ENCODE data around the gene LRRC36.

The LRRC36 gene

GRCh38 chr16:67424261-67424615 is 97.6 kb downstream of the LRRC36 start:
- Histone ChIP-seq H3K27me3 (ENCODE audit: control insufficient read depth in 2 of 2, insufficient read depth in 2 of 2, low read length in 2 of 2) (peaks cover 3 to 4% of the 10 kb centered on the region in 2 donors), H3K9ac (ENCODE audit: low read depth in 1 of 2, low read length in 2 of 2) (no peak overlapping the region), H3K27ac (ENCODE audit: low read depth in 2 of 2, low read length in 2 of 2) (no peak overlapping the region), H3K4me1 (ENCODE audit: control insufficient read depth in 2 of 2, insufficient read depth in 2 of 2, low read length in 2 of 2) (peaks cover 16 to 17% of the 10 kb centered on the region in 2 donors), H3K36me3 (ENCODE audit: control insufficient read depth in 2 of 2, insufficient read depth in 2 of 2, low read length in 2 of 2) (no peaks in the 10 kb centered on the region), H3K4me3 (ENCODE audit: low read length in 2 of 2) (no peak overlapping the region), H3K9me3 (ENCODE audit: control insufficient read depth in 2 of 2, low read length in 2 of 2) (no peaks in the 10 kb centered on the region)

- Histone ChIP-seq H3K9ac (ENCODE audit: low read depth in 1 of 2, low read length in 2 of 2) (no peak overlapping the region), H3K4me1 (ENCODE audit: control insufficient read depth in 2 of 2, insufficient read depth in 2 of 2, low read length in 2 of 2) (peaks cover 17 to 24% of the 10 kb centered on the region in 2 donors), H3K27me3 (ENCODE audit: control insufficient read depth in 2 of 2, insufficient read depth in 2 of 2, low read length in 2 of 2) (peaks cover 3 to 4% of the 10 kb centered on the region in 2 donors), H3K36me3 (ENCODE audit: control insufficient read depth in 2 of 2, insufficient read depth in 2 of 2, low read length in 2 of 2) (no peaks in the 10 kb centered on the region), H3K4me3 (ENCODE audit: low read length in 2 of 2) (no peak overlapping the region), H3K9me3 (ENCODE audit: control insufficient read depth in 2 of 2, low read length in 2 of 2) (no peaks in the 10 kb centered on the region), H3K27ac (ENCODE audit: low read depth in 2 of 2, low read length in 2 of 2) (no peak overlapping the region)
These were observed 98.4 kb downstream of the LRRC36 start for GRCh38 chr16:67425061-67425460.

GRCh38 chr16:67425580-67425979 is 99.0 kb downstream of the LRRC36 start:
- Histone ChIP-seq H3K27me3 (ENCODE audit: control insufficient read depth in 2 of 2, insufficient read depth in 2 of 2, low read length in 2 of 2) (peaks cover 3 to 4% of the 10 kb centered on the region in 2 donors), H3K36me3 (ENCODE audit: control insufficient read depth in 2 of 2, insufficient read depth in 2 of 2, low read length in 2 of 2) (no peaks in the 10 kb centered on the region), H3K4me1 (ENCODE audit: control insufficient read depth in 2 of 2, insufficient read depth in 2 of 2, low read length in 2 of 2) (peaks cover 17 to 27% of the 10 kb centered on the region in 2 donors), H3K4me3 (ENCODE audit: low read length in 2 of 2) (no peak overlapping the region), H3K9me3 (ENCODE audit: control insufficient read depth in 2 of 2, low read length in 2 of 2) (no peaks in the 10 kb centered on the region), H3K9ac (ENCODE audit: low read depth in 1 of 2, low read length in 2 of 2) (no peak overlapping the region), H3K27ac (ENCODE audit: low read depth in 2 of 2, low read length in 2 of 2) (no peak overlapping the region)

- Histone ChIP-seq H3K9me3 (ENCODE audit: control insufficient read depth in 2 of 2, low read length in 2 of 2) (no peaks in the 10 kb centered on the region), H3K27ac (ENCODE audit: low read depth in 2 of 2, low read length in 2 of 2) (no peak overlapping the region), H3K4me3 (ENCODE audit: low read length in 2 of 2) (no peak overlapping the region), H3K4me1 (ENCODE audit: control insufficient read depth in 2 of 2, insufficient read depth in 2 of 2, low read length in 2 of 2) (peaks cover 17 to 27% of the 10 kb centered on the region in 2 donors), H3K36me3 (ENCODE audit: control insufficient read depth in 2 of 2, insufficient read depth in 2 of 2, low read length in 2 of 2) (no peaks in the 10 kb centered on the region), H3K27me3 (ENCODE audit: control insufficient read depth in 2 of 2, insufficient read depth in 2 of 2, low read length in 2 of 2) (peaks cover 3 to 4% of the 10 kb centered on the region in 2 donors), H3K9ac (ENCODE audit: low read depth in 1 of 2, low read length in 2 of 2) (no peak overlapping the region)
These were observed 99.4 kb downstream of the LRRC36 start for GRCh38 chr16:67426022-67426421.

GRCh38 chr16:67426950-67427349 is 100.3 kb downstream of the LRRC36 start:
- Histone ChIP-seq H3K4me1 (ENCODE audit: control insufficient read depth in 2 of 2, insufficient read depth in 2 of 2, low read length in 2 of 2) (peaks cover 21 to 27% of the 10 kb centered on the region in 2 donors), H3K27me3 (ENCODE audit: control insufficient read depth in 2 of 2, insufficient read depth in 2 of 2, low read length in 2 of 2) (peaks cover 3 to 4% of the 10 kb centered on the region in 2 donors), H3K27ac (ENCODE audit: low read depth in 2 of 2, low read length in 2 of 2) (no peak overlapping the region)

GRCh38 chr16:67428146-67428731 is 101.6 kb downstream of the LRRC36 start:
- peaks cover under 1 to 5% of the 10 kb centered on the region in 2 donors for H3K36me3 ChIP-seq (ENCODE audit: control insufficient read depth in 2 of 2, insufficient read depth in 2 of 2, low read length in 2 of 2)
- H3K4me1 ChIP-seq (ENCODE audit: control insufficient read depth in 2 of 2, insufficient read depth in 2 of 2, low read length in 2 of 2): peaks cover 25 to 35% of the 10 kb centered on the region in 2 donors
- H3K9ac ChIP-seq (ENCODE audit: low read depth in 1 of 2, low read length in 2 of 2): peak overlapping the region; percentile 68 to 100
- H3K27ac ChIP-seq (ENCODE audit: low read depth in 2 of 2, low read length in 2 of 2): peak overlapping the region; percentile 98 to 99
- H3K9me3 ChIP-seq (ENCODE audit: control insufficient read depth in 2 of 2, low read length in 2 of 2): no peaks in the 10 kb centered on the region
- peaks cover 3 to 4% of the 10 kb centered on the region in 2 donors for H3K27me3 ChIP-seq (ENCODE audit: control insufficient read depth in 2 of 2, insufficient read depth in 2 of 2, low read length in 2 of 2)
- no peak overlapping the region for H3K4me3 ChIP-seq (ENCODE audit: low read length in 2 of 2)

More at GRCh38 chr16:67426950-67427349, 100.3 kb downstream of the LRRC36 start:
- Histone ChIP-seq H3K4me3 (ENCODE audit: low read length in 2 of 2) (no peak overlapping the region), H3K36me3 (ENCODE audit: control insufficient read depth in 2 of 2, insufficient read depth in 2 of 2, low read length in 2 of 2) (no peaks in the 10 kb centered on the region), H3K9me3 (ENCODE audit: control insufficient read depth in 2 of 2, low read length in 2 of 2) (no peaks in the 10 kb centered on the region), H3K9ac (ENCODE audit: low read depth in 1 of 2, low read length in 2 of 2) (peak overlapping the region in 1 of 2 donors; percentile 2)

GRCh38 chr16:67429053-67429798 is 102.6 kb downstream of the LRRC36 start:
- H3K9me3 ChIP-seq (ENCODE audit: control insufficient read depth in 2 of 2, low read length in 2 of 2): no peaks in the 10 kb centered on the region
- peak overlapping the region; percentile 99 to 100 for H3K9ac ChIP-seq (ENCODE audit: low read depth in 1 of 2, low read length in 2 of 2)
- H3K27ac ChIP-seq (ENCODE audit: low read depth in 2 of 2, low read length in 2 of 2): peak overlapping the region; percentile 98 to 99
- H3K4me3 ChIP-seq (ENCODE audit: low read length in 2 of 2): peak overlapping the region; percentile 76 to 85
- H3K4me1 ChIP-seq (ENCODE audit: control insufficient read depth in 2 of 2, insufficient read depth in 2 of 2, low read length in 2 of 2): peaks cover 26 to 43% of the 10 kb centered on the region in 2 donors
- H3K36me3 ChIP-seq (ENCODE audit: control insufficient read depth in 2 of 2, insufficient read depth in 2 of 2, low read length in 2 of 2): peaks cover 4 to 9% of the 10 kb centered on the region in 2 donors
- peaks cover 3 to 4% of the 10 kb centered on the region in 2 donors for H3K27me3 ChIP-seq (ENCODE audit: control insufficient read depth in 2 of 2, insufficient read depth in 2 of 2, low read length in 2 of 2)

- peak overlapping the region; percentile 98 to 99 for H3K27ac ChIP-seq (ENCODE audit: low read depth in 2 of 2, low read length in 2 of 2)
- peaks cover 4 to 9% of the 10 kb centered on the region in 2 donors for H3K36me3 ChIP-seq (ENCODE audit: control insufficient read depth in 2 of 2, insufficient read depth in 2 of 2, low read length in 2 of 2)
- peak overlapping the region; percentile 76 to 85 for H3K4me3 ChIP-seq (ENCODE audit: low read length in 2 of 2)
- no peaks in the 10 kb centered on the region for H3K9me3 ChIP-seq (ENCODE audit: control insufficient read depth in 2 of 2, low read length in 2 of 2)
- H3K4me1 ChIP-seq (ENCODE audit: control insufficient read depth in 2 of 2, insufficient read depth in 2 of 2, low read length in 2 of 2): peaks cover 26 to 44% of the 10 kb centered on the region in 2 donors
- H3K9ac ChIP-seq (ENCODE audit: low read depth in 1 of 2, low read length in 2 of 2): peak overlapping the region; percentile 99 to 100
- H3K27me3 ChIP-seq (ENCODE audit: control insufficient read depth in 2 of 2, insufficient read depth in 2 of 2, low read length in 2 of 2): peaks cover 0 to 3% of the 10 kb centered on the region in 2 donors
These were observed 103.3 kb downstream of the LRRC36 start for GRCh38 chr16:67429799-67430503.

GRCh38 chr16:67430504-67430976 is 103.9 kb downstream of the LRRC36 start:
- Histone ChIP-seq H3K36me3 (ENCODE audit: control insufficient read depth in 2 of 2, insufficient read depth in 2 of 2, low read length in 2 of 2) (peaks cover 10 to 15% of the 10 kb centered on the region in 2 donors), H3K9me3 (ENCODE audit: control insufficient read depth in 2 of 2, low read length in 2 of 2) (no peaks in the 10 kb centered on the region), H3K27ac (ENCODE audit: low read depth in 2 of 2, low read length in 2 of 2) (peak overlapping the region; percentile 98 to 99), H3K4me1 (ENCODE audit: control insufficient read depth in 2 of 2, insufficient read depth in 2 of 2, low read length in 2 of 2) (peaks cover 29 to 44% of the 10 kb centered on the region in 2 donors), H3K4me3 (ENCODE audit: low read length in 2 of 2) (peak overlapping the region; percentile 76 to 85), H3K9ac (ENCODE audit: low read depth in 1 of 2, low read length in 2 of 2) (peak overlapping the region; percentile 99 to 100), H3K27me3 (ENCODE audit: control insufficient read depth in 2 of 2, insufficient read depth in 2 of 2, low read length in 2 of 2) (no peaks in the 10 kb centered on the region)
